Thyroid gland (tissue), 4 donors: Measurements from ENCODE around the gene GATAD2A. TPM values are rescaled to one million over a fixed set of nuclear protein-coding genes. Genes with fewer than 3 reads are reported as not detected.

Source experiments
- DNase-seq, 2 donors: peaks; one replicate each; pipeline ENCODE4 v3.0.0-alpha.2; 2019
- H3K27ac ChIP-seq, 3 donors: fragments of 200-600 bp; sonication (generic); 1 replicate in 2 of 3; 2 replicates in 1 of 3; pipeline ENCODE4 v1.5.1; 2016 to 2019; ENCODE audit warnings: mild to moderate bottlenecking in 1 of 3, moderate library complexity in 1 of 3
- H3K27me3 ChIP-seq: fragments of 200-600 bp; sonication (generic); one replicate; pipeline ENCODE4 v1.5.1; 2019
- H3K36me3 ChIP-seq, 2 donors: fragments of 200-600 bp; sonication (generic); one replicate each; pipeline ENCODE4 v1.5.1; 2016 to 2019
- H3K4me1 ChIP-seq, 2 donors: fragments of 200-600 bp; sonication (generic); one replicate each; pipeline ENCODE4 v1.5.1; 2017 to 2019
- H3K4me3 ChIP-seq, 3 donors: fragments of 200-600 bp; sonication (generic); replicated peaks in 1 of 3; 1 replicate in 2 of 3; 2 replicates in 1 of 3; pipeline ENCODE4 v1.5.1; 2016; ENCODE audit warnings: mild to moderate bottlenecking in 1 of 3
- H3K9me3 ChIP-seq: fragments of 200-600 bp; sonication (generic); one replicate; pipeline ENCODE4 v1.5.1; 2017
- POLR2A ChIP-seq, 2 donors: fragments of 450-650 bp; IDR thresholded peaks; one replicate each; pipeline ENCODE4 v1.6.1; 2017; ENCODE audit warnings: antibody characterized with exemption in 2 of 2, mild to moderate bottlenecking in 2 of 2, moderate library complexity in 1 of 2
- WGBS, 2 donors: methylation state at CpG; one replicate each; pipeline ENCODE4 v1.1.5; 2017; 5-methylcytosine and 5-hydroxymethylcytosine counted together
- intact Hi-C: fragments of 100-400 bp; cut with DNase I; formaldehyde crosslinking; loops from one replicate; pipeline ENCODE4 v1.15.1; 2023
- total RNA-seq, 4 donors: library from RNA; depleted of rRNA; stranded (reverse); fragments of >200 nt; gene quantifications; one replicate each; pipeline ENCODE4 v1.2.3, GENCODE V29; 2016
- TF ChIP-seq, protein P1 (sequence below), 6 experiments: fragments of 200-600 bp in 3 of 6; fragments of 450-650 bp in 3 of 6; sonication (generic) in 3 of 6; IDR thresholded peaks; one replicate each; pipeline ENCODE4 v1.5.1; 2016 to 2019; ENCODE audit warnings: antibody characterized with exemption in 6 of 6, mild to moderate bottlenecking in 2 of 6, inconsistent platforms in 1 of 6, moderate library complexity in 1 of 6

GATAD2A gene
- total RNA-seq, 4 donors from 2014 or later: 33.2 to 82.4 (median 51.8) TPM

DNA sequence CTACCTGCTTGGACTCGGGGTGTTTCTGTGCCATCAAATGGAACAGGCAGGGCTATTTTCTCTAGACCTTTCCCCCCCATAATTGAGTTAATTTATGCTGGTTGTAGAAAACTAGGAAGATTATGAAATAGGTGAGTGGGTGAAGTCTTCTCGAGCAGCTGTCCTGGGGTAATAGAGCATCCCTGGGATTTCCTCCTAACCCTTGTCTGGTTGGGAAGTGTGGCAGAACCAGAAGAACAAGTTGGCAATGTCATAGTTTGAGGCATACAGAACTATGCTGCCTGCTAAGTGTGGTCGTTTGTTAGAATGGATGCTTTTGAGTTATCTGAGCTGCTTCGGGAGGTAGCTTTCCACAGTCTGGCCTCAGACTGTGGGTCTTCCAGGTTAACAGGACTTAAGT is 3.7 kb downstream of the GATAD2A start:
- Histone ChIP-seq H3K9me3 (no peaks in the 10 kb centered on the region), H3K27me3 (no peaks in the 10 kb centered on the region), H3K27ac (no peak overlapping the region), H3K4me3 (no peak overlapping the region), H3K4me1 (peaks cover 36 to 61% of the 10 kb centered on the region in 2 donors), H3K36me3 (no peaks in the 10 kb centered on the region)
- no peak for TF ChIP-seq POLR2A (IDR thresholded peaks at IDR 0.05)
- TF ChIP-seq, protein P1, sequence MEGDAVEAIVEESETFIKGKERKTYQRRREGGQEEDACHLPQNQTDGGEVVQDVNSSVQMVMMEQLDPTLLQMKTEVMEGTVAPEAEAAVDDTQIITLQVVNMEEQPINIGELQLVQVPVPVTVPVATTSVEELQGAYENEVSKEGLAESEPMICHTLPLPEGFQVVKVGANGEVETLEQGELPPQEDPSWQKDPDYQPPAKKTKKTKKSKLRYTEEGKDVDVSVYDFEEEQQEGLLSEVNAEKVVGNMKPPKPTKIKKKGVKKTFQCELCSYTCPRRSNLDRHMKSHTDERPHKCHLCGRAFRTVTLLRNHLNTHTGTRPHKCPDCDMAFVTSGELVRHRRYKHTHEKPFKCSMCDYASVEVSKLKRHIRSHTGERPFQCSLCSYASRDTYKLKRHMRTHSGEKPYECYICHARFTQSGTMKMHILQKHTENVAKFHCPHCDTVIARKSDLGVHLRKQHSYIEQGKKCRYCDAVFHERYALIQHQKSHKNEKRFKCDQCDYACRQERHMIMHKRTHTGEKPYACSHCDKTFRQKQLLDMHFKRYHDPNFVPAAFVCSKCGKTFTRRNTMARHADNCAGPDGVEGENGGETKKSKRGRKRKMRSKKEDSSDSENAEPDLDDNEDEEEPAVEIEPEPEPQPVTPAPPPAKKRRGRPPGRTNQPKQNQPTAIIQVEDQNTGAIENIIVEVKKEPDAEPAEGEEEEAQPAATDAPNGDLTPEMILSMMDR (IDR thresholded peaks at IDR 0.05): no peak
- intact Hi-C loops: no loop called here
- no peak for DNase-seq
- 40 to 44% methylated on average over 4 of the region's 4 CpGs for WGBS, 2 donors

DNA sequence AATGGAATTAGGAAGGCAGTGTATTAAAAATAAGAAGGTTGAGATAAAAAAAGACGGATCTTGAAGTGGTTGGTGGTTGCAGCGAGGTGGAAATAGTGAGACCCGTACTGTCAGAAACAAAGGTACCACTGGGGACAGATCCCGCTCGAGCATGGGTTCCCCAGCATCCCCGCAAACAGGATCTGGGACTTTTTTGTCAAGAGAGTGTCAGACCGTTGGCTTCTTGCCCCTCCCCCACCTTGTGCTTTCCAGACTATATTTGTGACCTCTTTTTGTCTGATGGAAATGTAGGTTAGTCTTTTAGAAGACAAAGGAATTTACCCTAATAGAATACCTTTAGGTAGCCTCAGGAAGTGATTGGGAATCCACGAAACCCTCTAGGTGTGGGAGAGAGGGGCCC is 4.2 kb downstream of the GATAD2A start:
- WGBS, 2 donors: 63 to 67% methylated on average over 8 of the region's 8 CpGs
- Histone ChIP-seq H3K4me3 (no peak overlapping the region), H3K36me3 (no peaks in the 10 kb centered on the region), H3K9me3 (no peaks in the 10 kb centered on the region), H3K27ac (no peak overlapping the region), H3K4me1 (peaks cover 36 to 58% of the 10 kb centered on the region in 2 donors), H3K27me3 (no peaks in the 10 kb centered on the region)
- TF ChIP-seq POLR2A (IDR thresholded peaks at IDR 0.05): no peak
- TF ChIP-seq, protein P1 (IDR thresholded peaks at IDR 0.05): no peak
- no peak for DNase-seq
- intact Hi-C loops: no loop called here

- TF ChIP-seq, protein P1 (IDR thresholded peaks at IDR 0.05): no peak
- TF ChIP-seq POLR2A (IDR thresholded peaks at IDR 0.05): no peak
- H3K9me3 ChIP-seq: no peaks in the 10 kb centered on the region
- WGBS, 2 donors: 58 to 59% methylated on average over 12 to 14 of the region's 15 CpGs
- intact Hi-C loops: no loop called here
- no peaks in the 10 kb centered on the region for H3K36me3 ChIP-seq
- H3K27me3 ChIP-seq: no peaks in the 10 kb centered on the region
- no peak overlapping the region for H3K4me3 ChIP-seq
- H3K4me1 ChIP-seq: peaks cover 30 to 53% of the 10 kb centered on the region in 2 donors
- no peak for DNase-seq
- no peak overlapping the region for H3K27ac ChIP-seq
These were observed 5.4 kb downstream of the GATAD2A start for GRCh38 chr19:19410553-19411550.

GRCh38 chr19:19416280-19416679 is 10.8 kb downstream of the GATAD2A start:
- no peak for DNase-seq
- no peaks in the 10 kb centered on the region for H3K27me3 ChIP-seq
- intact Hi-C loops: no loop called here
- H3K9me3 ChIP-seq: no peaks in the 10 kb centered on the region
- H3K4me1 ChIP-seq: peaks cover 8 to 47% of the 10 kb centered on the region in 2 donors
- 64 to 100% methylated on average over 1 of the region's 1 CpG for WGBS, 2 donors
- H3K27ac ChIP-seq: no peak overlapping the region
- H3K36me3 ChIP-seq: no peaks in the 10 kb centered on the region
- H3K4me3 ChIP-seq: no peak overlapping the region
- TF ChIP-seq, protein P1 (IDR thresholded peaks at IDR 0.05): no peak
- TF ChIP-seq POLR2A (IDR thresholded peaks at IDR 0.05): no peak

DNA sequence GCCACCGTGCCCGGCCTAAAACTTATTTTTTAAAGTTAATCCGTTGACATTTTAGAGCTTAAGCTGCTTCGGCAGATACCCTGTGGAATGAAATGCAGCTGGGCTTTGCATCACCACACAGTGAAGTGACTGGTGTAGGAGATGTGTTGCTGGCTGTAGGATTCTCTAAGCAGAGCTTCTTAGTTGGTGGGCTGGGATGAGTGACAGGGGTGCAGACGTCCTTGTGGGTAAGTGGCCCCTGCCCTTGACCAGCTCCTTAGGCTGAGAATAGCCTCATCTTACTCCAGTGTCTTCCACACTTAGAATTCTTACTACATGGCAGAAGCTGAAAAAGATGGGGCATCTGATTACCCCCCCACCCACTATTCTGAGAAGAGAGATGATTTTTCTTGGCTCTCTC is 11.6 kb downstream of the GATAD2A start:
- no peak for DNase-seq
- Histone ChIP-seq H3K9me3 (no peaks in the 10 kb centered on the region), H3K27ac (no peak overlapping the region), H3K4me1 (peaks cover 14 to 51% of the 10 kb centered on the region in 2 donors), H3K4me3 (no peak overlapping the region), H3K27me3 (no peaks in the 10 kb centered on the region), H3K36me3 (no peaks in the 10 kb centered on the region)
- WGBS, 2 donors: 77 to 83% methylated on average over 5 of the region's 5 CpGs
- TF ChIP-seq, protein P1 (IDR thresholded peaks at IDR 0.05): no peak
- no peak for TF ChIP-seq POLR2A (IDR thresholded peaks at IDR 0.05)
- intact Hi-C loops: no loop called here
